Coronary artery (tissue), 2 donors: Measurements from ENCODE around the gene CLCN7.

Source experiments
- DNase-seq: peaks from one replicate; pipeline ENCODE4 v3.0.0-alpha.2; 2017; ENCODE audit warnings: low spot score
- H3K27ac ChIP-seq, 2 donors: fragments of 200-600 bp; sonication (generic); one replicate each; pipeline ENCODE4 v1.5.1; 2016 to 2019
- H3K4me3 ChIP-seq: fragments of 200-600 bp; sonication (generic); 2 replicates; pipeline ENCODE4 v1.5.1; 2016; ENCODE audit warnings: mild to moderate bottlenecking, moderate library complexity
- CTCF ChIP-seq: fragments of 200-600 bp; sonication (generic); IDR thresholded peaks from one replicate; pipeline ENCODE4 v1.5.1; 2019; ENCODE audit warnings: antibody characterized with exemption

The CLCN7 gene

GRCh38 chr16:1466968-1467521, 7.8 kb downstream of the CLCN7 start:
- H3K27ac ChIP-seq: no peak overlapping the region
- TF ChIP-seq CTCF: no peak
- no peak overlapping the region for H3K4me3 ChIP-seq
- DNase-seq: no peak

GRCh38 chr16:1466054-1466453, 8.8 kb downstream of the CLCN7 start:
- DNase-seq: no peak
- Histone ChIP-seq H3K4me3 (no peak overlapping the region), H3K27ac (no peak overlapping the region)
- TF ChIP-seq CTCF: no peak

- DNase-seq: no peak
- Histone ChIP-seq H3K27ac (no peak overlapping the region), H3K4me3 (no peak overlapping the region)
- no peak for TF ChIP-seq CTCF
Observed at GRCh38 chr16:1465567-1465915, 9.3 kb downstream of the CLCN7 start.

GRCh38 chr16:1464894-1465566, 9.8 kb downstream of the CLCN7 start:
- TF ChIP-seq CTCF: no peak
- no peak for DNase-seq
- Histone ChIP-seq H3K27ac (no peak overlapping the region), H3K4me3 (no peak overlapping the region)

- DNase-seq: no peak
- no peak overlapping the region for H3K4me3 ChIP-seq
- no peak for TF ChIP-seq CTCF
Observed at GRCh38 chr16:1464196-1464893, 10.5 kb downstream of the CLCN7 start.

GRCh38 chr16:1461146-1461545, 13.7 kb downstream of the CLCN7 start:
- H3K4me3 ChIP-seq: no peak overlapping the region
- no peak for DNase-seq
- TF ChIP-seq CTCF: no peak
- no peak overlapping the region for H3K27ac ChIP-seq

More at GRCh38 chr16:1464196-1464893, 10.5 kb downstream of the CLCN7 start:
- H3K27ac ChIP-seq: no peak overlapping the region
